Measurements from ENCODE around the gene BAIAP2.

DNA sequence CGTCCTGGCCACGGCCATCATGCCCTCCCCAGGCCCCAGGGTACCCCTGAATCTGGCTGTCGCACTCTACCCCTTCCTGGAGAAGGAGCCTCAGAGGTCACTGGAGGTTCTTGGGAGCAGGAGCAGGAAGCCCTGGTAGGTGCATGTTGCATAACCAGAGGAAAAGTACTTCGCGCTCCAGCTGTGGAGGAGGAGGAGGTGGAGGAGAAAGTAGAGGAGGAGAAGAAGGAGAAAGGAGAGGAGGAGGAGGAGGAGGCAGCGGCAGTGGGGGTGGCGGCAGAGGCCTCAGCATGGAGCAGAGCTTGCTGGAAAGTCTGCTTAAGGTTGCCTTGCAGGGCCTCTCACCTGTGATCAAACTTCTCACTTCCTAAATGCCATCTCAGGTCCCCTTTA is 61.8 kb downstream of the BAIAP2 start:
- TF ChIP-seq RARB (CRISPR knock-in tag; IDR thresholded peaks at IDR 0.05) (no peak), BACH2 (CRISPR knock-in tag; IDR thresholded peaks at IDR 0.05; ENCODE audit: borderline replicate concordance) (no peak), PPARA (CRISPR knock-in tag; IDR thresholded peaks at IDR 0.05; ENCODE audit: borderline replicate concordance) (no peak)
- TF ChIP-seq, protein P1, sequence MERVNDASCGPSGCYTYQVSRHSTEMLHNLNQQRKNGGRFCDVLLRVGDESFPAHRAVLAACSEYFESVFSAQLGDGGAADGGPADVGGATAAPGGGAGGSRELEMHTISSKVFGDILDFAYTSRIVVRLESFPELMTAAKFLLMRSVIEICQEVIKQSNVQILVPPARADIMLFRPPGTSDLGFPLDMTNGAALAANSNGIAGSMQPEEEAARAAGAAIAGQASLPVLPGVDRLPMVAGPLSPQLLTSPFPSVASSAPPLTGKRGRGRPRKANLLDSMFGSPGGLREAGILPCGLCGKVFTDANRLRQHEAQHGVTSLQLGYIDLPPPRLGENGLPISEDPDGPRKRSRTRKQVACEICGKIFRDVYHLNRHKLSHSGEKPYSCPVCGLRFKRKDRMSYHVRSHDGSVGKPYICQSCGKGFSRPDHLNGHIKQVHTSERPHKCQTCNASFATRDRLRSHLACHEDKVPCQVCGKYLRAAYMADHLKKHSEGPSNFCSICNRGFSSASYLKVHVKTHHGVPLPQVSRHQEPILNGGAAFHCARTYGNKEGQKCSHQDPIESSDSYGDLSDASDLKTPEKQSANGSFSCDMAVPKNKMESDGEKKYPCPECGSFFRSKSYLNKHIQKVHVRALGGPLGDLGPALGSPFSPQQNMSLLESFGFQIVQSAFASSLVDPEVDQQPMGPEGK (CRISPR knock-in tag; IDR thresholded peaks at IDR 0.05; ENCODE audit: borderline replicate concordance), result no peak
